Vagina (tissue), 2 donors: ENCODE measurements around the gene TBC1D2. TPM values are rescaled to one million over a fixed set of nuclear protein-coding genes. Genes with fewer than 3 reads are reported as not detected.

ENCODE experiments used
- DNase-seq, 2 donors: peaks; one replicate each; pipeline ENCODE4 v3.0.0-alpha.2; 2017; ENCODE audit errors: extremely low spot score in 2 of 2
- H3K27ac ChIP-seq: fragments of 200-600 bp; sonication (generic); one replicate; pipeline ENCODE4 v1.5.1; 2019
- H3K27me3 ChIP-seq: fragments of 200-600 bp; sonication (generic); one replicate; pipeline ENCODE4 v1.5.1; 2019
- H3K36me3 ChIP-seq, 2 donors: fragments of 200-600 bp; sonication (generic); one replicate each; pipeline ENCODE4 v1.5.1; 2017 to 2019
- H3K4me1 ChIP-seq: fragments of 200-600 bp; sonication (generic); one replicate; pipeline ENCODE4 v1.5.1; 2019
- H3K4me3 ChIP-seq, 2 donors: fragments of 200-600 bp; sonication (generic); 1 replicate in 1 of 2; 2 replicates in 1 of 2; pipeline ENCODE4 v1.5.1; 2016 to 2019
- H3K9me3 ChIP-seq: fragments of 200-600 bp; sonication (generic); one replicate; pipeline ENCODE4 v1.5.1; 2019
- CTCF ChIP-seq, 3 experiments: fragments of 450-650 bp in 2 of 3; fragments of 200-600 bp in 1 of 3; sonication (generic) in 1 of 3; IDR thresholded peaks; one replicate each; pipeline ENCODE4 v1.5.1; 2017 to 2019; ENCODE audit warnings: antibody characterized with exemption in 3 of 3, mild to moderate bottlenecking in 2 of 3, moderate library complexity in 2 of 3
- POLR2A ChIP-seq, 2 donors: fragments of 450-650 bp; IDR thresholded peaks; one replicate each; pipeline ENCODE4 v1.6.1; 2017; ENCODE audit warnings: antibody characterized with exemption in 2 of 2, mild to moderate bottlenecking in 2 of 2, moderate library complexity in 2 of 2
- POLR2AphosphoS5 ChIP-seq, 2 donors: sonication (generic); formaldehyde crosslinking; IDR thresholded peaks; one replicate each; pipeline ENCODE4 v1.9.0; 2017; ENCODE audit warnings: antibody characterized with exemption in 2 of 2, mild to moderate bottlenecking in 2 of 2, low read depth in 1 of 2; ENCODE audit not compliant: insufficient read depth in 1 of 2
- intact Hi-C: fragments of 100-400 bp; cut with DNase I; formaldehyde crosslinking; loops from one replicate; pipeline ENCODE4 v1.15.1; 2023
- total RNA-seq: library from RNA; depleted of rRNA; stranded (reverse); fragments of >200 nt; gene quantifications from one replicate; pipeline ENCODE4 v1.2.3, GENCODE V29; 2016

Gene TBC1D2
- total RNA-seq, 1 donor from 2014 or later = 28.0 TPM

DNA sequence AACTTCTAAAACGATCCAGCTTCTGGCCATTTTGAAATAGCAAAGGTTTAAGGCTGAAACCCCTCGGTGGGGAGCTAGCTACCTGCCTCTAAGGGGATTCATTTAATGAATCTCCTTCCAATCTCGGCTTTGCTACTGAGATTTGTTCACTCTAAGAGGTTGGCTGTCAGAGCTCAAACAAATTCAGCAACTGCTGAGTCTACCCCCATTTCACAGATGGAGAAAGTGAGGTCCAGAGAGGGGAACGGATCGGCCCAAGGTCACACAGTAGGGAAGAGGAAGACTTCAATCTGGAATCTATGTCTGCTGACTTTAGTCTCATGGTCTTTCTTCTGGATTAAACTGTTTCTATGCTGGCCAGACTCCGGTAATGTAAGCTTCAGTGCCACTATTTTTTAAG lies 66.0 kb downstream of the TBC1D2 start:
- no peaks in the 10 kb centered on the region for H3K4me1 ChIP-seq
- H3K27ac ChIP-seq = no peak overlapping the region
- H3K9me3 ChIP-seq = no peaks in the 10 kb centered on the region
- intact Hi-C loops = no loop called here
- no peaks in the 10 kb centered on the region for H3K27me3 ChIP-seq
- no peak overlapping the region for H3K4me3 ChIP-seq
- no peak for DNase-seq
- no peaks in the 10 kb centered on the region for H3K36me3 ChIP-seq
- TF ChIP-seq POLR2AphosphoS5 (IDR thresholded peaks at IDR 0.05; ENCODE audit: insufficient read depth in 1 of 2, low read depth in 1 of 2) (no peak), POLR2A (IDR thresholded peaks at IDR 0.05) (no peak), CTCF (IDR thresholded peaks at IDR 0.05) (no peak)

GRCh38 chr9:98187926-98188325 lies 67.5 kb downstream of the TBC1D2 start:
- intact Hi-C loops = no loop called here
- H3K27me3 ChIP-seq = no peaks in the 10 kb centered on the region

GRCh38 chr9:98186236-98186635 lies 69.2 kb downstream of the TBC1D2 start:
- H3K36me3 ChIP-seq = no peaks in the 10 kb centered on the region
- intact Hi-C loops = no loop called here
- H3K27me3 ChIP-seq = no peaks in the 10 kb centered on the region
- no peak overlapping the region for H3K4me3 ChIP-seq
- H3K4me1 ChIP-seq = no peaks in the 10 kb centered on the region
- H3K27ac ChIP-seq = no peak overlapping the region
- no peaks in the 10 kb centered on the region for H3K9me3 ChIP-seq
- DNase-seq = no peak
- TF ChIP-seq CTCF (IDR thresholded peaks at IDR 0.05) (no peak), POLR2AphosphoS5 (IDR thresholded peaks at IDR 0.05; ENCODE audit: insufficient read depth in 1 of 2, low read depth in 1 of 2) (no peak), POLR2A (IDR thresholded peaks at IDR 0.05) (no peak)

More at GRCh38 chr9:98187926-98188325, 67.5 kb downstream of the TBC1D2 start:
- TF ChIP-seq POLR2AphosphoS5 (IDR thresholded peaks at IDR 0.05; ENCODE audit: insufficient read depth in 1 of 2, low read depth in 1 of 2) = no peak
- TF ChIP-seq POLR2A (IDR thresholded peaks at IDR 0.05) = no peak
- no peak for TF ChIP-seq CTCF (IDR thresholded peaks at IDR 0.05)
- H3K36me3 ChIP-seq = no peaks in the 10 kb centered on the region
- no peaks in the 10 kb centered on the region for H3K9me3 ChIP-seq
- H3K4me3 ChIP-seq = no peak overlapping the region
- DNase-seq = no peak
- no peak overlapping the region for H3K27ac ChIP-seq
- no peaks in the 10 kb centered on the region for H3K4me1 ChIP-seq

DNA sequence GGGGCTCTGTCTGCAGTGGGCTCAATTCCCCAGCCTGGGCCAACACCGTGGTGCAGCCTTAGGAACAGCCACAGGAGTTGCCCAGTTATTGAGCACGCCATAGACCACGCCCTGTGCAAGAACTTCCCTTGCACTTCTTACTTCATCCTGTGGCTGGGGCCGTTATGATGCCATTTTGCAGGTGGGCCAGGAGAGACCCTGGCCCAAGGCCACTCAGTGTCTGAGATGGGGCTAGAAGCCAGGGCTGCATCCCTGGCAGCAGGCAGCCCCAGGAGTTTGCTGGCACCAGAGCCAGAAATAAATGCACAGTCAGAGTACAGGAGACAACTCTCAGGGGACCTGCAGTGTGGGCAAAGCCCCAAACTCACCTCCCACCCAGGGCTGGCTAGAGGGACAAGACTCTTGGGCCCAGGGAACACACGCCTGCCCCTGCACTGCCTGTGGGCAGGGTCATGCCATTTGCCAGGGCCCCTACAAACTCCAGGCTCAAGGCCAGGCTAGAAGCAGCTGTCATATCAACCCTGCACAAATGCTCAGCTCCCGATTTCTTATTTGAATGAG lies 69.8 kb downstream of the TBC1D2 start:
- intact Hi-C loops = no loop called here
- Histone ChIP-seq H3K4me3 (no peak overlapping the region), H3K36me3 (no peaks in the 10 kb centered on the region), H3K27me3 (no peaks in the 10 kb centered on the region), H3K27ac (no peak overlapping the region), H3K4me1 (no peaks in the 10 kb centered on the region), H3K9me3 (no peaks in the 10 kb centered on the region)
- DNase-seq = no peak
- TF ChIP-seq POLR2A (IDR thresholded peaks at IDR 0.05) = no peak

DNA sequence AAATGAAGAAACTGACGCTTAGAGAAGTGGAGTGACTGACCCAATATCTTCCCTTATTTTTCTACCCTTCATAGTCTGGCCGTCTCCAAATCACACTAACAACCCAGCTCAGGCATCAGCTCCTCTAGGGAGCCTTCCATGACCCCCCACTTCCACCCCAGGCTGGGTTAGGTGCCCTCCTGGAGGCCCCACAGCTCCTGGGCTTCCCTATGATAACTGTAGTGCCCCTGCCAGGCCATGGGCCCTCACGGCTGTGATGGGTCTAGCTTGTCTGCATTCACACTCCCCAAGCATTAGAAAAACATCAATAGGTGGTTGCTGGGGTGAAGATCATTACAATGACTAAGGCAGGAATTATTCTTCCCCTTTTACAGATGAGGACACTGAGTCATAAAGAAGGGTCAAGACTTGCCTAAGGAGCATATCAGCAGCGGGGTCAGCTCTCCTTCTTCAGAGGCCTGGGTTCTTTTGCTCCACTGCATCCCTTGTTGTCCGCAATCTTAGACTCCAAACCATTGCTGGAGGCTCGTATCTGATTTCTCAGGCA lies 70.4 kb downstream of the TBC1D2 start:
- Histone ChIP-seq H3K27ac (no peak overlapping the region), H3K4me3 (no peak overlapping the region), H3K9me3 (no peaks in the 10 kb centered on the region), H3K36me3 (no peaks in the 10 kb centered on the region), H3K4me1 (no peaks in the 10 kb centered on the region), H3K27me3 (no peaks in the 10 kb centered on the region)
- DNase-seq = no peak
- intact Hi-C loops = no loop called here
- TF ChIP-seq POLR2A (IDR thresholded peaks at IDR 0.05) = no peak
- TF ChIP-seq POLR2AphosphoS5 (IDR thresholded peaks at IDR 0.05; ENCODE audit: insufficient read depth in 1 of 2, low read depth in 1 of 2) = no peak
- TF ChIP-seq CTCF (IDR thresholded peaks at IDR 0.05) = no peak
